Liver (tissue), 3 donors: ENCODE measurements around the gene WEE1.

Experiments
- FOXA1 ChIP-seq: IDR thresholded peaks from 2 replicates; pipeline ENCODE4 v1.6.1; 2016; ENCODE audit warnings: antibody characterized with exemption
- GABPA ChIP-seq, 2 donors: IDR thresholded peaks in 1 of 2; conservative IDR thresholded peaks in 1 of 2; 2 replicates each; pipeline ENCODE4 v1.6.1; 2016; ENCODE audit warnings: antibody characterized with exemption in 2 of 2, mild to moderate bottlenecking in 1 of 2, moderate library complexity in 1 of 2
- HNF4A ChIP-seq, 2 donors: conservative IDR thresholded peaks; 2 replicates each; pipeline ENCODE4 v1.6.1; 2016; ENCODE audit warnings: antibody characterized with exemption in 2 of 2, mild to moderate bottlenecking in 2 of 2
- JUND ChIP-seq, 2 donors: IDR thresholded peaks; 2 replicates each; pipeline ENCODE4 v1.6.1; 2016; ENCODE audit warnings: antibody characterized with exemption in 2 of 2
- RAD21 ChIP-seq, 2 donors: IDR thresholded peaks; 2 replicates each; pipeline ENCODE4 v1.6.1; 2016; ENCODE audit warnings: antibody characterized with exemption in 2 of 2, mild to moderate bottlenecking in 2 of 2
- TAF1 ChIP-seq: conservative IDR thresholded peaks from 2 replicates; pipeline ENCODE4 v1.6.1; 2016; ENCODE audit warnings: antibody characterized with exemption, mild to moderate bottlenecking
- YY1 ChIP-seq: IDR thresholded peaks from 2 replicates; pipeline ENCODE4 v1.6.1; 2016; ENCODE audit warnings: antibody characterized with exemption, mild to moderate bottlenecking
- TF ChIP-seq, protein P1 (sequence below): fragments of 150-350 bp; IDR thresholded peaks from 2 replicates; pipeline ENCODE4 v1.5.1; 2017; ENCODE audit warnings: improper control_type of control experiment, low read depth, low read length; ENCODE audit not compliant: missing input control
- TF ChIP-seq, protein P2 (sequence below): IDR thresholded peaks from 2 replicates; pipeline ENCODE4 v1.6.1; 2016; ENCODE audit warnings: antibody characterized with exemption
- TF ChIP-seq, protein P3 (sequence below): IDR thresholded peaks from 2 replicates; pipeline ENCODE4 v1.6.1; 2016; ENCODE audit warnings: antibody characterized with exemption
- donor health status: healthy.
- donor health status: healthy.

DNA sequence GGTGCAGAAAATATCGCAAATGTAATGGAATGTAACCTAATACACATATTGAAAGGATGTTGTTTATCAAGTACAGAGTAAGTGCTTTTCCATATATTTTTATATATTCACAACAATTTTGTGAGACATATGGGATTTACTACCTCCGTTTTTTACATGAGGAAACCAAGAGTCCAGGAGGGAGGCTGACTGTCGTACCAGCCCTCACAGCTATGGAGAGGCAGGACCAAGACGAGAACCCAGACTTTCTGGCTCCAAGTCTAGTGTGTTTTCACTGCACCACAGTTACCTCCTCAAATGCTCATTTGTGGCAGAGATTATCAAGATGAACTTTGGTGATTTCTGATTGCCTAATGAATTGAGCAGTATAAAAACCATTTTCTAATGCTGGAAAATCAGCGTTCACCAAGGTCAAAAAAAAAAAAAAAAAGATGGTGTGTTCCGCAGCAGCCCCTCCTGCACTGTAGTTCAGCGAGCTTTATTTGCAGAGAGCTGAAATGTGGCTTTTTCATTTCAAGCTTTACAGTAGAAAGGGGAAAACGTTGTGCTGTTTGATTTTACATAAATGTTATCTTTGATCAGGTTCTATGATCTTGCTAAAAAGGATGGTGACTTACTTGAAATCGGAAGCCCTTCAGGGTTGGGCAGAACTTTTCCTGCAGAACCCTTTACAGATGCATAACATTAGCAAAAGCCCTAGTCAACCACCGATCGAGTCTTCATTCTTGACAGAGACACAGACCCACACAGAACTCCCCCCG lies 44.7 kb upstream of the WEE1 start:
- TF ChIP-seq JUND (IDR thresholded peaks at IDR 0.05), result no peak
- TF ChIP-seq HNF4A (conservative IDR thresholded peaks at IDR 0.05), result no peak
- TF ChIP-seq GABPA (IDR thresholded peaks at IDR 0.05 in 1 of 2, conservative IDR thresholded peaks at IDR 0.05 in 1 of 2), result no peak
- TF ChIP-seq, protein P1, sequence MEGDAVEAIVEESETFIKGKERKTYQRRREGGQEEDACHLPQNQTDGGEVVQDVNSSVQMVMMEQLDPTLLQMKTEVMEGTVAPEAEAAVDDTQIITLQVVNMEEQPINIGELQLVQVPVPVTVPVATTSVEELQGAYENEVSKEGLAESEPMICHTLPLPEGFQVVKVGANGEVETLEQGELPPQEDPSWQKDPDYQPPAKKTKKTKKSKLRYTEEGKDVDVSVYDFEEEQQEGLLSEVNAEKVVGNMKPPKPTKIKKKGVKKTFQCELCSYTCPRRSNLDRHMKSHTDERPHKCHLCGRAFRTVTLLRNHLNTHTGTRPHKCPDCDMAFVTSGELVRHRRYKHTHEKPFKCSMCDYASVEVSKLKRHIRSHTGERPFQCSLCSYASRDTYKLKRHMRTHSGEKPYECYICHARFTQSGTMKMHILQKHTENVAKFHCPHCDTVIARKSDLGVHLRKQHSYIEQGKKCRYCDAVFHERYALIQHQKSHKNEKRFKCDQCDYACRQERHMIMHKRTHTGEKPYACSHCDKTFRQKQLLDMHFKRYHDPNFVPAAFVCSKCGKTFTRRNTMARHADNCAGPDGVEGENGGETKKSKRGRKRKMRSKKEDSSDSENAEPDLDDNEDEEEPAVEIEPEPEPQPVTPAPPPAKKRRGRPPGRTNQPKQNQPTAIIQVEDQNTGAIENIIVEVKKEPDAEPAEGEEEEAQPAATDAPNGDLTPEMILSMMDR, result no peak
- no peak for TF ChIP-seq TAF1
- no peak for TF ChIP-seq FOXA1
- no peak for TF ChIP-seq RAD21 (IDR thresholded peaks at IDR 0.05)
- TF ChIP-seq, protein P2, sequence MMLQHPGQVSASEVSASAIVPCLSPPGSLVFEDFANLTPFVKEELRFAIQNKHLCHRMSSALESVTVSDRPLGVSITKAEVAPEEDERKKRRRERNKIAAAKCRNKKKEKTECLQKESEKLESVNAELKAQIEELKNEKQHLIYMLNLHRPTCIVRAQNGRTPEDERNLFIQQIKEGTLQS, result no peak
- TF ChIP-seq YY1, result no peak
- TF ChIP-seq, protein P3, sequence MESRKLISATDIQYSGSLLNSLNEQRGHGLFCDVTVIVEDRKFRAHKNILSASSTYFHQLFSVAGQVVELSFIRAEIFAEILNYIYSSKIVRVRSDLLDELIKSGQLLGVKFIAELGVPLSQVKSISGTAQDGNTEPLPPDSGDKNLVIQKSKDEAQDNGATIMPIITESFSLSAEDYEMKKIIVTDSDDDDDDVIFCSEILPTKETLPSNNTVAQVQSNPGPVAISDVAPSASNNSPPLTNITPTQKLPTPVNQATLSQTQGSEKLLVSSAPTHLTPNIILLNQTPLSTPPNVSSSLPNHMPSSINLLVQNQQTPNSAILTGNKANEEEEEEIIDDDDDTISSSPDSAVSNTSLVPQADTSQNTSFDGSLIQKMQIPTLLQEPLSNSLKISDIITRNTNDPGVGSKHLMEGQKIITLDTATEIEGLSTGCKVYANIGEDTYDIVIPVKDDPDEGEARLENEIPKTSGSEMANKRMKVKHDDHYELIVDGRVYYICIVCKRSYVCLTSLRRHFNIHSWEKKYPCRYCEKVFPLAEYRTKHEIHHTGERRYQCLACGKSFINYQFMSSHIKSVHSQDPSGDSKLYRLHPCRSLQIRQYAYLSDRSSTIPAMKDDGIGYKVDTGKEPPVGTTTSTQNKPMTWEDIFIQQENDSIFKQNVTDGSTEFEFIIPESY, result no peak
